Activated CD4-positive, alpha-beta T cell treated with anti-CD3 and anti-CD28 coated beads, Interleukin-10, Interleukin-2, amounts not matched to agents 100 ng/mL and 50 ng/mL, durations not matched to agents 16 hours and 8 hours (primary cell): ENCODE data around the gene CYP51A1.
"Not testable (repeated sequence)": the region's sequence is repeated elsewhere in the genome, so short reads cannot be mapped to it uniquely, and the experiment has no call there.

Experiments
- DNase-seq: peaks from one replicate; pipeline ENCODE4 v3.0.0-alpha.2; 2020

The CYP51A1 gene

DNA sequence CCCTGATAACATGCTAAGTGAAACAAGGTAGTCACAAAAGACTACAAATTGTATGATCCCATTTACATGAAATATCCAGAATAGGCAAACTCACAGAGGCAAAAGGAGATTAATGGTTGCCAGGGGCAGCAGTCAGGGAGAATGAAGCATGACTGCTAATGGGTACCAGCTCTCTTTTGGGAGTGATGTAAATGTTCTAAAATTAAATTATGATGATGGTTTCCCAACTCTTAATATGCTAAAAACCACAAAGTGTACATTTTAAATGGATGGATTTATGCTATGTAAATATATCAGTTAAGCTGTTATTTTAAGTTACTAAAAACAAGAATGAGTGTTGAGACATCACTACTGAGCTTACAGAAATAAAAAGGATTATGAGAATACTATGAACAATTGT lies 12.6 kb downstream of the CYP51A1 start:
- DNase-seq = no peak

DNA sequence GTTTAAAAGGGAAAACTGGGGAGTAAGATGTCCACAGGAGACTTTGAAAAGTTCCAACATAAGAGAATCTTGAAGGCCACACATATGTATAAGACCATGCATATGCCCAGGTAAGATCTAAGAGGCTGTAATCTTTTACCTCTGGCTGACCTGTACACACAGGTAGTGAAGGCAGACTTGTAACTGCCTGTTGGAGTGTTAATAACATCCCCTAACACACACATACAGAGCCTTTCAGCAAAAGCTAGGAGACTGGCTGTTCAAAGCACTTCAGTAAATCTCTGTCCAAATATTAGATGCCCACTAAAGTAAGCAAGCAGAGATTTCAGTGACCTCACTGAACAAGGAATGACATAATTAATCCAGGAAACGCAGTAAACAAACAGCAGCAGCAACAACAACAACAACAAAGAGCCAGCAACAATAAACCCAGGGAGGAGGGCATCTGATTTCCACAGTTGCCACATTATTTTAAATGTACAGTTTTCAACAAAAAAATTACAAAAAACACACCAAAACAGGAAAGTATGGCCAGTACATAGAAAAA lies 15.0 kb downstream of the CYP51A1 start:
- no peak for DNase-seq

DNA sequence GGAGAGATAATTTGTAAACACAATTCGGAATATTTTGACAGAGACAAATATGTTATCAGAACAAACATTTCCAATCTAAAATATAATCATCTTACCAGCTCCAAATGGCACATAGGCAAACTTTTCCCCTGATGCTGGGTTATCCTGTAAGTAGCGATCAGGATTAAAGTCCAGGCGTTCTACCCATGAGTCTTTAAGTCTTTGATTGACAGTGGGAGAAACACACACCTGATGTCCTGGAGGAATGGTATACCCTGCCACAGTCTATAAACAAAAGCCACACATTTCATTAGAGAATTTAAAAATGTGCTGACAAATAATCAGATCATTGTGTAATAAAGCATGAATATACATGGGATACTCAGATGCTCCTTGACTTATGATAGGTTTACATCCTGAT lies 17.3 kb downstream of the CYP51A1 start:
- DNase-seq = no peak

DNA sequence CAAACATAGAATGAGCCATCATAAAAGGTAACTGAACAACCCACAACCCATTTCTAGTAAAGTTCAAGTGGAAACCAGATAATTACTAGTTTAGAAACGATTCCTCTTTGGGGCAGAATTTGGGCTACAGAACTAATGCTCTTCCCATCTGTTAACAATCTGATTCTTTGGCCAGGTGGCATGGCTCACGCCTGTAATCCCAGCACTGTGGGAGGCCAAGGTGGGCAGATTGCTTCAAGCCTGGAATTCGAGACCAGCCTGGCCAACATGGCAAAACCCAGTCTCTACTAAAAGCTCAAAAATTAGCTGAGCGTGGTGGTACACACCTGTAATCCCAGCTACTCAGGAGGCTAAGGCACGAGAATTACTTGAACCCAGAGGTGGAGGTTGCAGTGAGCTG lies 18.5 kb downstream of the CYP51A1 start:
- no peak for DNase-seq

DNA sequence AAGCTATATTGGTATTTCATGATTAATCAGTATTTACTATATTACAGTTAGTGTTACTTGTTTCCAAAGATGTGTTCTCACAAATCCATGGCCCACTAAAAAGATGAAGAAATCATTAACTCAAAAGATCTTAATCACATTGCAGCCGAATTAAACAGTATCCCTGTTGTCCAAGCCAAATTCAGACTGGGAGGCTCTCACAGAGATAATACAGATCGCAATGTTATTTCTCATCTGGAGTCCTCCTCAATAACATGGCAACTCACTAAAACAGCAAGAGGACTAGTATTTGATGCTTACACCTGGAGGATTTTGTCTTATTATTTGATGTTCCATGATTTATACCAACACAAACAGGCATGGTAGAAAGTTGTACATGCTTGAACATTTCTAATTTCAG lies 23.4 kb downstream of the CYP51A1 start:
- DNase-seq = no peak

DNA sequence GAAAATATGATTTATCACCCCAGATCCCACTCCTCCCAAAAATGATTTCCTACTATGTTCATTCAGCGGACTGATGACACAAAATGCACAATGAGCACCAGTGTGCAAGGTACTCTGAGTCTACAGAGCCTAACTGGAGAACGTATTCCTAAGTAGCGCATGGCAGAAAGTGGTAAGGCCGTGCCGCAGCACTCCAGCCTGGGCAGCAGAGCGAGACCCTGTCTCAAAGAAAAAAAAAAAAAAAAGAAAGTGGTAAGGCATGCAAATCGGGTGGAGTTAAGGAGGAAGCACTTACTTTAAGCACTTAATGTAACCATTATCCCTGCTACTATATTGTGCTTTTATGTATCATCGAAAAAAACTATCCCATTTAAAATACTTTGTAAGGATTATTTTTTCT lies 25.5 kb downstream of the CYP51A1 start:
- no peak for DNase-seq

DNA sequence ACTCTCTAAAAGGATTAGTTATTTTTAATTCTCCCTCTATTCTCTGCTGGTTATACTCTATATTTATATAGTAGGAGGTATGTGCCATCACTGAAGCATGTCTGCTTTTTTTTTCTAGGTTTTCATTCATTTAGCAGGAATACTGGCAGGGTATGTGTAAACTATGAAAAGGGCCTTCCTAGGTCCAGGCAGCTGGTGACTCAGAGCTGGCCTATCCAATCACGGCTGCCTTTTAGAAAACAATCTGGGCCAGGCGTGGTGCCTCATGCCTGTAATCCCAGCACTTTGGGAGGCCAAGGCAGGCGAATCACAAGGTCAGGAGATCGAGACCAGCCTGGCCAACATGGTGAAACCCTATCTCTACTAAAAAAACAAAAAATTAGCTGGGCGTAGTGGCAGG lies 31.4 kb downstream of the CYP51A1 start:
- DNase-seq = not testable (repeated sequence)

DNA sequence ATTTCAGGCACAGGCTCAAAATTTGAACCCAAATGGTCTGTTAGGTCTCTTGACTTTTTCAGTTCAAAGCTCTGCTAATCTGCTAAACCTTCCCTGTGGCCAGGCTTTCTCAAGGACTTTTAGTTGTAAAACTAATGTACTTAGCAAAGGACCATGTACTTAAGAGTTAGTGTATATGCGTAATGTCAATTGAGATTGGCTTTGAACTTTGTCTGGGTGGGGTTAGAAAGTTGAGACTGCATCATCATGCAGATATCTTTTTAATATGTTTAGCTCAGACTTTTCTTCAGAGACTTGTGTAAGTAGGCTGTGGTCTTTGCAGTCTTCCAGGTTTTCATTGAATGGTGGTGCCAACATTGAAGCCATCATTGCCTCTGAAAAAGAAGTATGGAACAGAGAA lies 33.7 kb downstream of the CYP51A1 start:
- no peak for DNase-seq

DNA sequence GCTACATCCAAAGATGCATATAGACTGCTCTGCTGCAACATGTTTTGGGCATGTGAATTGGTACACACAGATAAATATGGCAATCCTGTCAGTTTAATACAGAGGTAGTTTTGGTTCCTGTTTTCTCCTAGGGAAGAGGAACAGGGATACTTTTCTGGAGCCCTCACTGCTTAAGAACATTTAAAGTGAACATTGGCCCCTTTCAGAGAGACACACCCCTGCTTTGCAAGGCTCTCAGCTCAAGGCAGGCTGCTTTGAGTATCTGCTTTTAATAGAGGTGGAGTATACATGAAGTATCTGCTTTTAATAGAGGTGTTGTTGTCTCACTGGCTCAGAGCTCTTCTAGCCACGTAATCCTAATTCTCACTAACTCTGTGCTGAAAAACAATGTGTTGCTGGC lies 38.9 kb downstream of the CYP51A1 start:
- DNase-seq = no peak

DNA sequence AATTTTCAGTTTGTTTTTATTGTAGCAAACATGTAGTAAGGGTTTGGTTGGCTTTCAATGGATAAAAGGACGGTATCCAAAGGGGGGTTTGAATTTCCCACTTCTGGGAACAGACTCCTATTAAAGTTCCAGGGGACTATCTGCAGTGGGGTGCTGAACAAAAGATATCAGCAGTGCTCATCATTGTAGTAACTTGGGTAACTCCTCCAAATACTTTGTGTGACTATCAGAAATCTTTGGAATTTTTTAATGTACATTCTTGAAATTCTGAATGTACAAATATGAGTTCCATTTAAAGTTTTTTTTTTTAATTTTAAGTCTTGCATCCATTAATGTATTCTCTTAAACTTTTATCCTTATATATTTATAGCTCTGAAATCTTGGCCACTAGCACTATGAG lies 42.1 kb downstream of the CYP51A1 start:
- DNase-seq = no peak

DNA sequence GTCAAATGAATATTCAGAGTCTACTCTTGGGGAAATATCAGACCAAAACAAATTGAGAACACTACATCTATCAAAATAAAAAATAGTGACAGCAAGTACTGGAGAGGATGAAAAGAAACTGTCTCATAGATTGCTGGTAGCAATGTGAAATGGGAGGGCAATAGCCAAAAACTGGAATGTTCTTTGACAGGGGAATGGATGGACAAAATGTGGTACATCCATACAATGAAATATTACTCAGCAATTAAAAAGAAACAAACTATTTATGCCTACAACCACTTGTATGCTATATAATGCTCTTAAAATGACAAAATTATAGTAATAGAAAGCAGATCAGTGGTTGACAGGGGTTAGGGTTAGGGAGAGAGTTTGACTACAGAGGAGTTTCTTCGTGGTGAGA lies 46.0 kb downstream of the CYP51A1 start:
- no peak for DNase-seq

DNA sequence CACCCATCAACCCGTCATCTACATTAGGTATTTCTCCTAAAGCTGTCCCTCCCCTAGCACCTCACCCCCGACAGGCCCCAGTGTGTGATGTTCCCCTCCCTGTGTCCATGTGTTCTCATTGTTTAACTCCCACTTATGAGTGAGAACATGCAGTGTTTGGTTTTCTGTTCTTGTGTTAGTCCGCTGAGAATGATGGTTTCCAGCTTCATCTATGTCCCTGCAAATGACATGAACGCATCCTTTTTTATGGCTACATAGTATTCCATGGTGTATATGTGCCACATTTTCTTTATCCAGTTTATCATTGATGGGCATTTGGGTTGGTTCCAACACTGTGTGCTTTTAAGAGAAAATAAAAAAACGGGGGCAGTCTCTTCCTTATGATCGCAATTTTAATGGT lies 50.4 kb downstream of the CYP51A1 start:
- not testable (repeated sequence) for DNase-seq

DNA sequence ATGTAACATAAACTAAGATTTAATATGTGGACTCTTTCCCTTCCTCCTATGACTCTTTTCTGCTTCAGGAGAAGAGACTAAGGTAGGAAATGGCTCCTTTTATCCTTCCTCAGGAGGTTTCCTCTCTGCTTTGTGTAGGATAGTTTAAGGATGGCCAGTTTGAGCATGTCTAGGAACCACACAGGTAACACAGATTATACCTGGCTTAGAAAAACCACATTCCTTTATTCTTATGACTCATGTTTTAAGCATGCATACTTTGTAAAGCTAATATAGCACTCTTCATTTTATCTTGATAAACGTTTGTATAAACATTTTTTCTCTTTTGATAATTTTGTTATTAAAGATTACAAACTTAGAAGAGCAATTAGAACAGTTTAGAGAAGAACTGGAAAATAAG lies 57.8 kb downstream of the CYP51A1 start:
- DNase-seq = no peak

DNA sequence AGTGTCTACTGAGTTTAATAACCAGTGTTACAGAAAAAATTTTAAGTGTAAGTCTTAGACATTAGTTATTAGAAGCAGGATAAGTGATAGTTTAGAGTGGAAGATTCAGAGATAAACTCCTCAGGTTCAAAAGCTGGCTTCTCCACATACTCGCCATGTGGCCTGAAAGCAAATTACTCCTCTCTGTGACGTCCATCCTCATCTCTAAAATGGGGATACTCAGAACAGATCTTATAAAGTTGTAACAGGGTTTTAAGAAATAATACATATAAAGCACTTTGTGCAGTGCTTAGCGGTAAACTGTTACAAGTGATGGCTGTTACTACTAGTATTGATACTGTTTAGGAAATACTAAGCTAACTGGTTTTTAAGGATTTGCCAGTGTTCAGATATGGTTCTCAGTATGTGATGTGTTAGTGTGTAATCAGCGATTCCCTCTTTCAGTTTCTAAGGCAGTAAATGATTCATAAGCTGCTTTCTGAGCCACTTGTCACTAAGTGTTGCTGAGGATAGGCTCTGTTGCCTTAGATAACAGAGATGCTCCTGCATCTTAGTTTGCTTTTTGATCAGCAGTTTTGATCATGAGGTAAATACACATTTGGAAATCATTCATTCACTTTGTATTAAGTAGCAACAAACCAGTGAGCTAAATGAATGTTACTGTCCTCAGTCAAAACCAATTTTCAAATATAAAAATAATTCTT lies 58.7 kb downstream of the CYP51A1 start:
- peak; percentile 62 for DNase-seq

DNA sequence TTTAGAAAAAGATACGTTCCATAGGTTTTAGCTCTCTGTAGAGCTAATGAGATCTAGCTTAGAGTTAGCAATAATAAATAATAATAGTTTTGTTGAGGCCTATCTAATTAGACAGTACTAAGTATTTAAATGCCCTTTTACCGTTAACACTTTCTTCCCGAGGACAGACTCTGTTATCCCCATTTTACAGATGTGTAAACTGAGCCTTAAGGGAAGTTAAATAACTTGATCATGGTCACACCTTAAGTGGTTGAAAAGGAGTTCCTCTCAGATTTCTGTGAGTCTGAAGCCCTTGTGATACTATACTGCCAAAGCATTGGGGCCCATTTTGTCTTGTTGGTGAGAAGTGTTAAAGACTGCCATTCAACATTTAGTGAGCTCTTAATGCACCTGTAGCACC lies 61.6 kb downstream of the CYP51A1 start:
- DNase-seq = no peak

DNA sequence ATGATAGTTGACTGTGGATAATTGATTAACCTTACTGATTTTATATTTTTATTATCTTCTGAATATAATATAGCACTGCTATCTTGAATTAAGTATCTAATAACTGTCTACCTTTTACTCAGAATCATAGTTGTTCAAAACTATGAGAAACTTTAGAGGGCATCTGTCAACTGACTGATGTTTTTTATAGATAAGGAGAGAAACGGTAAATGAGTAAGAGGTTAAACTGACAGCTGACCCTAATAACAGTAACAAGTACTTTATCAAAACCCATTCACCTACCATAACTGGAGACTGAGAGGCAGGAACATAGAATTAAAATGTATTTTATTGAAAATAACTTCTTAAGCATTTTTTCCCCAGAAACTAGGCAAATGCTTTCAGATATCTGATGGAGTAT lies 62.2 kb downstream of the CYP51A1 start:
- DNase-seq = no peak

DNA sequence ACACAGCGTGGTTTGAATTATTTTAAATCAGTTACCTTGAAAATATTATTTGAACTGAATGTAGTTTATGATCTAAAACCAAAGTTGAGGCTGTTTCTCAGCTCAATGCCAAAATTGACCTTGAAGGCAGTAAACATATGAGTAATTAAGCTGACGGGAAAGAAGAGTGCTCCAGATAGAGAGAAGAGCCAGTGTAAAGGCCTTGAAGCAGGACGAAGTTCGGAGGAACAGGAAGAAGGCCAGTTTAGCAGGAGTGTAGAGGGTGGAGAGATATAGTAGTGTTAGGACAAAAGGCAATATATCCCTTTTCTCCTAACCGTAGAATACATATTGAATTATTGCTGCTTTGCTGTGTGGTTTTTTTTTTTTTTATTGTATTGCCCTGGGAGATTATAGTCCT lies 63.2 kb downstream of the CYP51A1 start:
- DNase-seq = no peak

DNA sequence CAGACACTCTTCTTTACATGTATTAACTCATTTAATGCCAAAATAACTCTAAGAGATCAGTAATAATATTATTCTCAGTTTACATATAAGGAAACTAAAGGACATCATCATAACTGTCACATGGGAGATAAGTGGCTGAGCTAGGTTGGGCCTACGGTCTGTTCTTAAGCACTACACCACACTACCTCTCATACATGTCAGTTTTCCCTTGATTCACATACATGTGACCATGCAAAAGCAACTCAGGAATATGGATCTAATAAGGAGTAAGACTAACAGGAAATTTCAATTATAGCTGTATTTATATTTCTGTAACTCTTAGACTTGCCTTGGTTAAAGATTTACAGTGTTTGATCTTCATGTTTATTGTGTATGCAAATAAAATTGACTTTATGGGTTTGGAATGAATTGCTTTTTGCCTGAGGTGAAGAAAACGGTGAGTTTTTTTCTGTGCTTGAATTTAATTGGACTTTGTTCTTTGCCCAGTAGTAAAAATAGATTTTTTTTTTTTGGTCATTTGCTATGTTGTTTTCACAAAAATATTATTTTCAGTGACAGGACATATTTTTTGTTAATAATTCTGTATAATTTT lies 69.7 kb downstream of the CYP51A1 start:
- no peak for DNase-seq
